Osteoblast (primary cell): ENCODE measurements around the gene HHIPL1. TPM values are rescaled to one million over a fixed set of nuclear protein-coding genes. Genes with fewer than 3 reads are reported as not detected.

Experiments used
- DNase-seq: peaks from one replicate; pipeline ENCODE4 v3.0.0; 2011; ENCODE audit warnings: low spot score, mixed read lengths; ENCODE audit not compliant: insufficient read length; ENCODE audit errors: missing footprints
- H2AFZ ChIP-seq: 2 replicates; pipeline ENCODE4 v1.6.0; 2011; ENCODE audit warnings: mild to moderate bottlenecking, low read length
- H3K27ac ChIP-seq: 2 replicates; pipeline ENCODE4 v1.5.1; 2011; ENCODE audit warnings: mild to moderate bottlenecking, low read depth, low read length, moderate library complexity
- H3K27me3 ChIP-seq: 2 replicates; pipeline ENCODE4 v1.6.0; 2012; ENCODE audit warnings: mild to moderate bottlenecking, control low read depth, inconsistent platforms, low read length, moderate library complexity; ENCODE audit not compliant: insufficient read depth
- H3K36me3 ChIP-seq: 2 replicates; pipeline ENCODE4 v1.5.1; 2011; ENCODE audit warnings: mild to moderate bottlenecking, low read length, control low read depth, moderate library complexity; ENCODE audit not compliant: insufficient read depth
- H3K4me1 ChIP-seq: 2 replicates; pipeline ENCODE4 v1.5.1; 2011; ENCODE audit warnings: mild to moderate bottlenecking, low read length, control low read depth, moderate library complexity; ENCODE audit not compliant: insufficient read depth
- H3K4me2 ChIP-seq: 2 replicates; pipeline ENCODE4 v1.6.0; 2011; ENCODE audit warnings: mild to moderate bottlenecking, low read length; ENCODE audit not compliant: insufficient read depth
- H3K4me3 ChIP-seq: fragments of 200-600 bp; sonication (generic); 3 replicates; pipeline ENCODE4 v1.5.1; 2012; ENCODE audit warnings: mild to moderate bottlenecking, low read length, inconsistent platforms; ENCODE audit not compliant: insufficient read depth
- H3K79me2 ChIP-seq: 2 replicates; pipeline ENCODE4 v1.6.0; 2012; ENCODE audit warnings: mild to moderate bottlenecking, low read length, control low read depth, inconsistent platforms; ENCODE audit not compliant: insufficient read depth
- H3K9me3 ChIP-seq: 2 replicates; pipeline ENCODE4 v1.5.1; 2011; ENCODE audit warnings: low read depth, low read length, control low read depth
- H4K20me1 ChIP-seq: 2 replicates; pipeline ENCODE4 v1.6.0; 2012; ENCODE audit warnings: mild to moderate bottlenecking, low read length, control low read depth; ENCODE audit not compliant: insufficient read depth
- total RNA-seq: library from RNA; depleted of rRNA; stranded (reverse); fragments of >200 nt; gene quantifications from 2 replicates; pipeline ENCODE4 v1.2.3, GENCODE V29; 2012
- TF ChIP-seq, protein P1 (sequence below): IDR thresholded peaks from 2 replicates; pipeline ENCODE4 v1.5.1; 2011; ENCODE audit warnings: mild to moderate bottlenecking, low read depth, low read length, moderate library complexity; ENCODE audit errors: extremely low read depth

Gene HHIPL1
- total RNA-seq, 1 donor: 12.3 TPM

- H2AFZ ChIP-seq: no peak overlapping the region
- H4K20me1 ChIP-seq: no peaks in the 10 kb centered on the region
- peaks cover 18% of the 10 kb centered on the region for H3K4me1 ChIP-seq
- H3K4me3 ChIP-seq: no peak overlapping the region
- TF ChIP-seq, protein P1, sequence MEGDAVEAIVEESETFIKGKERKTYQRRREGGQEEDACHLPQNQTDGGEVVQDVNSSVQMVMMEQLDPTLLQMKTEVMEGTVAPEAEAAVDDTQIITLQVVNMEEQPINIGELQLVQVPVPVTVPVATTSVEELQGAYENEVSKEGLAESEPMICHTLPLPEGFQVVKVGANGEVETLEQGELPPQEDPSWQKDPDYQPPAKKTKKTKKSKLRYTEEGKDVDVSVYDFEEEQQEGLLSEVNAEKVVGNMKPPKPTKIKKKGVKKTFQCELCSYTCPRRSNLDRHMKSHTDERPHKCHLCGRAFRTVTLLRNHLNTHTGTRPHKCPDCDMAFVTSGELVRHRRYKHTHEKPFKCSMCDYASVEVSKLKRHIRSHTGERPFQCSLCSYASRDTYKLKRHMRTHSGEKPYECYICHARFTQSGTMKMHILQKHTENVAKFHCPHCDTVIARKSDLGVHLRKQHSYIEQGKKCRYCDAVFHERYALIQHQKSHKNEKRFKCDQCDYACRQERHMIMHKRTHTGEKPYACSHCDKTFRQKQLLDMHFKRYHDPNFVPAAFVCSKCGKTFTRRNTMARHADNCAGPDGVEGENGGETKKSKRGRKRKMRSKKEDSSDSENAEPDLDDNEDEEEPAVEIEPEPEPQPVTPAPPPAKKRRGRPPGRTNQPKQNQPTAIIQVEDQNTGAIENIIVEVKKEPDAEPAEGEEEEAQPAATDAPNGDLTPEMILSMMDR: no peak
- H3K27ac ChIP-seq: no peak overlapping the region
- no peaks in the 10 kb centered on the region for H3K36me3 ChIP-seq
- H3K9me3 ChIP-seq: peaks cover 6% of the 10 kb centered on the region
- DNase-seq: peak; percentile 90
- H3K4me2 ChIP-seq: no peak overlapping the region
- H3K79me2 ChIP-seq: no peaks in the 10 kb centered on the region
- H3K27me3 ChIP-seq: no peaks in the 10 kb centered on the region
Measured at GRCh38 chr14:99676657-99677056, 31.7 kb downstream of the HHIPL1 start.

- peaks cover 6% of the 10 kb centered on the region for H3K9me3 ChIP-seq
- H3K4me3 ChIP-seq: no peak overlapping the region
- H4K20me1 ChIP-seq: no peaks in the 10 kb centered on the region
- DNase-seq: peak; percentile 96
- TF ChIP-seq, protein P1: no peak
- H3K4me1 ChIP-seq: peaks cover 13% of the 10 kb centered on the region
- H2AFZ ChIP-seq: no peak overlapping the region
- no peaks in the 10 kb centered on the region for H3K27me3 ChIP-seq
- no peaks in the 10 kb centered on the region for H3K79me2 ChIP-seq
- H3K4me2 ChIP-seq: no peak overlapping the region
- H3K36me3 ChIP-seq: no peaks in the 10 kb centered on the region
- H3K27ac ChIP-seq: no peak overlapping the region
Measured at GRCh38 chr14:99677231-99678140, 32.6 kb downstream of the HHIPL1 start.

- H3K36me3 ChIP-seq: no peaks in the 10 kb centered on the region
- H3K4me2 ChIP-seq: no peak overlapping the region
- H3K27ac ChIP-seq: no peak overlapping the region
- no peak overlapping the region for H3K4me3 ChIP-seq
- no peaks in the 10 kb centered on the region for H4K20me1 ChIP-seq
- peaks cover 6% of the 10 kb centered on the region for H3K9me3 ChIP-seq
- peak; percentile 75 for DNase-seq
- peaks cover 18% of the 10 kb centered on the region for H3K4me1 ChIP-seq
- H3K79me2 ChIP-seq: no peaks in the 10 kb centered on the region
- no peak overlapping the region for H2AFZ ChIP-seq
- TF ChIP-seq, protein P1: no peak
- H3K27me3 ChIP-seq: no peaks in the 10 kb centered on the region
Measured at GRCh38 chr14:99678198-99678597, 33.3 kb downstream of the HHIPL1 start.

GRCh38 chr14:99679111-99679510, 34.2 kb downstream of the HHIPL1 start:
- H3K4me3 ChIP-seq: no peak overlapping the region
- no peaks in the 10 kb centered on the region for H3K36me3 ChIP-seq
- no peaks in the 10 kb centered on the region for H3K27me3 ChIP-seq
- H3K4me1 ChIP-seq: peaks cover 21% of the 10 kb centered on the region
- peaks cover 6% of the 10 kb centered on the region for H3K9me3 ChIP-seq
- no peak overlapping the region for H3K27ac ChIP-seq
- peak; percentile 67 for DNase-seq
- H3K79me2 ChIP-seq: no peaks in the 10 kb centered on the region
- no peak overlapping the region for H3K4me2 ChIP-seq
- no peaks in the 10 kb centered on the region for H4K20me1 ChIP-seq
- TF ChIP-seq, protein P1: no peak
- H2AFZ ChIP-seq: no peak overlapping the region
